ENCODE measurements around the gene CLEC7A. TPM values are rescaled to one million over a fixed set of nuclear protein-coding genes. Genes with fewer than 3 reads are reported as not detected.

The CLEC7A gene
- total RNA-seq, 2 experiments from 2014 or later, result not detected

DNA sequence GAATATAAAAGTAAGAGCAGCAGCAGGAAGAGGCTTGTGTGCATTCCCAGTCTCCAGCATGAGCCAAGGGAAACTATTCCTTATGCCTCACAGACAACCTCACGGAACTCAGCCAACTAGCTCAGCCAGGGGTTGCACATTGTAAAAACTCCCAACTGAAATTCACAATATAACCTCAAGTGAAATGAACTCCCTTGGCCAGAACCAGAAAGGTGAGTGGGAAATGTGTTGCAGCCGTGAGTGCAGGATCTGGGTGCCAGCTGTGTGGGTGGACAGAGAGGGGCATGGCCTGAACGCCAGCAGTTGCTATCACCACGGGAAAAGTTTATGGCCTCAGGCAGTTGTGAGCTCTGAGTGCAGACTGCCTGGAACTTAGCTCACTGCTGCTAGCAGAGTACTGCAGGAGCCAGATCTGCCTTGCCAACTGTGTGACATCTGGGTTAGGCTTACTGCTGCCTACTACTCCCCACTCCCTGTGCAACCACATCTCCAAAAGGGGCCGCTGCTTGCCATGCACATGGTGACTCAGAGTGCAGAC lies 28.9 kb downstream of the CLEC7A start:
- POLR2A ChIA-PET, result no interaction called here

DNA sequence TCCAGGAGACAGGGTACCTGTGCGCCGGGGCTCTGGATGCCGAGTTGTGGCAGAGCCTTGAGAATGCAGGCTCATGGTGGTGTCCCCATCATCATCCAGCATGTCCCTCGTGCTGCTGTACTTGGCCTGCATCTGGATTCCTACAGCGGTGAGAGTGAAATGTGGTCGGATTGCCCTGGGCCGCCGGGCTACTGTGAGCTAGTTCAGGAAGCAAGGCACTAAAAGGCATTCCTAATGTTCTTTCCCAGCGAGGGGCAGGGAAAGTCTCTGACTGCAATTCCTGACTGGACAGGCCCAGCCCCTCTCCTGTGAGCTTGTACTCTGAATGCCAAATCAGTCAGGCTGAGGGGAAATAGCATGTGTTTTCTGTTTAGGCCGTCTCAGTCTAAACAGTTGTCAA lies 31.2 kb downstream of the CLEC7A start, which contains the start of gene CLEC1A:
Gene CLEC1A, minus strand, starts transcription at position 195 of the 400 bp plus-strand sequence. Its CDS starts 63 bp downstream, at position 132.
- POLR2A ChIA-PET, result no interaction called here
- CTCF ChIA-PET, result no interaction called here

More for the DNA sequence above, 28.9 kb downstream of the CLEC7A start:
- CTCF ChIA-PET, result no interaction called here

DNA sequence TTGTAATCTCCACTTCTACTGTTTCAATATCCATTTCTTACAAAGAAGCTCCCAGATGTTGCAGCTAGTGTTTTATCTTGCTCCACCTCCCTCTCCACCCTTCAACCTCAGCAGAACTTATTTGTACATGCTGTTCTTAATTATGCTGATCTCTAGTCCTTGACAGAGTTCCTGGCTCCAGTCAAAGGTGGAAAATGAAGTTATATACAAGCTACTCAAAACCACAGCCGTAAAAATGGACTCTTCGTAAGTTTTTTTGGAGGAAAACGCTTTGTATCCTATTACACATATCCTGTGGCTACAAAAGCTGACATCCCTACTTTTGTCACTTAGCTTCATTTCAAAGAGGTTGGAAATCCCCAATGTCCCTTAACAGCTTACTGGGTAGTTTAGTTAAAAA lies 32.5 kb downstream of the CLEC7A start:
- POLR2A ChIA-PET, result no interaction called here
- CTCF ChIA-PET, result no interaction called here

DNA sequence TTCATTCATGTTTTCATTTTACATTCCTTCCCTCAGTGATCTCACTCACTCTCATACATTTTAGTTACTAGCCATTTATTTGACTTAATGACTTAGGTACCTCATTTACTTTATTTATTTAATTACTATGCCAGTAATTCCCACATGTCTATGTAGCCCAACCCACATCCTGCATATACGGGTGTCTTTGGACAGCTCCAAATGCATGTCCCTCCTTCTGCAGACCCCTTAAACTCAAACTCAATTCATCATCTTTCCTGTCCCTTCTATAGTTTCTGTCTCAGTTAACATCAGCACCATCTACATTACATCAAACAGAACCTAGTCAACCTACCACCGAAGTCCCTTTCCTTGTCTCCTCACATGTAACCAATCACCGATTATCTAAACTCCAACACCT lies 34.0 kb downstream of the CLEC7A start:
- ChIA-PET CTCF (no interaction called here), POLR2A (no interaction called here)

DNA sequence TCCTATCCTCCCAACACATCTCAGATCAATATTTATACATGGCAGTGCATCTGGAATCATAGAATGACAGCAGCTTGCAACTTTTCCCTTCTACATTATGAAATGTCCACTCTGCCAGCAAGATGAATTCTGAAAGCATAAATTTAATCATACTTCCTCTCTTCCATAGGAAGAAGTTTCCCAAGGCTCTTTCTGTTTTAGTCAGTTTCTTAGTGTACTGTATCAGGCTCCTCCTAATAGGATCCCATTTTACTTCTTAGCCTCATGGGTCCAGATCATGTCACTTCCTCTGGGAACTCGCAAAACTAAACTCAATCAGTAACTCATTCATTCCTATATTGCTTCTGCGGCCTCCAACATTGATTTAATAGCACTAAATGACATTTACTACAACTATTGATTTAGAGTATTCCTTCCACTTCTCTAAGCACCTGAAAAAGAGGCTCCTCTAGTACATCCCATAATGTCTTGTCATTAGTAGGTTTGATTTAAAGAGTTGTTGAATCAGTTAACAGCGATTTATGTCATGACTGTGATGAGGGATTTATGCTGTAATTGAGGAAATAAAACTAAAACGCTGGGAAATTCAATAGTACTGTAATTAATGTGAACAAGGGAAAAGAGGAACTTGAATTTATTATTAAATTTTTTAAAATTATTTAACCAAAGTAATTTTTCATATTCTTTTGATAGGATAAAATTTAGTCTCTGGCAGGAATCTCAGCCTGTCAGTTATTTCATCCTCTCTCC lies 35.2 kb downstream of the CLEC7A start:
- POLR2A ChIA-PET, result no interaction called here
- CTCF ChIA-PET, result no interaction called here

DNA sequence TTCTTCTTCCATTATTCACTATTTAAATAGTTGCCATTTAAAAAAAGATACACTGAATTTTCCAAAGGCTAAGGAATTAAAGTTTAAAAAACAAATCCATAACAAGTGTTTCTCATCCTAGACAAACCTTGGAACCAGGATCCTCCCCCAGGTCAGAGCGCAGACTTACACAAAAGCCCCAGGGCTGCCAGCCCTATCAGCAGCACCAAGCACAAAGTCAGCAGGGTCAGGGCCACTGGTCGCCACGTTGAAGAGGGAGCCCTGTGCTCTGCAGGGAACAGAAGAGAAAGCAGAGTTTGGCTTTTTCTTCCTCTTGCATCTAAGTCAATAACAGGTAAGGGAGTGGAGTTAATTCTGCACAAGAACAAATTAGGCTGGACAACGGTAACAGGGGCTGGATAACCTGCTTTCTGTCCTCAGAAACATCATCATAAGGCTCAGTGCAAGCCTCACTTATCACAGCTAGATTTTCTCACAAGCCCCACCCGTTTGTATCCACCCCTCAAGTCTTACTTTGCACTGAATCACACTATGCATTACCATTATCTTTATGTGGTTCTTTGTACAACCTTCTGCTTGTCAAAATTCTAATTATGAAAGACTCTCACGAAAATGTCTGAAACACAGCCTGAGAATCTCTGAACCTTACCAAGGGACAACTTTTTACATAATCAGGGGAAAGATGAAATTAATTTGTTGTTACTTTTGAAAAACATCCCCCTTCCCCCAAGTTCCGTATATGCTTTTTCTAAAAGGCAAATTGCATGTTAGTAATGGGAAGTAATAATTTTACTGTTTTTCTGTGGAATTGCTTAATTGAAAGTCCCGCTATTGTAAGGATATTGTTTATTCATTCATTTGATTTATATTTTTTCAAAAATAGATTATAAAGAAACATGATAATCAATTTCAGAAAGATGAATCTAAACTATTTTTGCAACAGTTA lies 40.8 kb downstream of the CLEC7A start:
- ChIA-PET POLR2A (no interaction called here), CTCF (no interaction called here)

DNA sequence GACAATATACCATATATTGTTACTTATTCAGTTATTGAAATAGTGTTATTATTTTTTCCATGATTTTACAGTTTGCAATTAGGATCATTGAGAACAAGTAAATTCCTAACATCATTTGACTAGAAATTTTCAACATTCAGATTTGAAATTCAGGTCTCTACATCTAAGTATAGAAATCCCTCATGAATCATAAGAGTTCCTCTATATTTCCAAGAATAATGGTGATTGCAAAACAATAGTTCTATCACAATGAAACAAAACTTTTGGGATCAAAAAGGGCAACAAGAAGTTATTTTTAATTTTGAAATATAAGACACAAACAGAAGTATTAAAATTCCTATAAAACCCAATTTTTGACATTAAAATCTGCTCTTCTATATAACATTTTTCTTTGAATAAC lies 42.0 kb downstream of the CLEC7A start:
- ChIA-PET CTCF (no interaction called here), POLR2A (no interaction called here)

DNA sequence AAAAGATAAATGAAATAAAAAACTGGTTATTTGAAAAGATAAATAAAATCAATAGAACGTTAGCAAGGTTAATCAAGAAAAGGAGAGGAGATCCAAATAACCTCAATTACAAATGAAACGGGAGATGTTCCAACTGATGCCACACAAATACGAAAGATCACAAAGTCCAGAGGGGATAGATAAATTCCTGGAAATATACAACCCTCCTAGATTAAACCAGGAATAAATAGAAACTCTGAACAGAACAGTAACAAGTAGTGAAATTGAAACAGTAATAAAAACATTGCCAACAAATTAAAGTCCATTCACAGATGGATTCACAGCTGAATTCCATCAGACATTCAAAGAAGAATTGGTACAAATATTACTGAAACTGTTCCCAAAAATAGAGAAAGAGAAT lies 43.6 kb downstream of the CLEC7A start:
- ChIA-PET POLR2A (no interaction called here), CTCF (no interaction called here)

DNA sequence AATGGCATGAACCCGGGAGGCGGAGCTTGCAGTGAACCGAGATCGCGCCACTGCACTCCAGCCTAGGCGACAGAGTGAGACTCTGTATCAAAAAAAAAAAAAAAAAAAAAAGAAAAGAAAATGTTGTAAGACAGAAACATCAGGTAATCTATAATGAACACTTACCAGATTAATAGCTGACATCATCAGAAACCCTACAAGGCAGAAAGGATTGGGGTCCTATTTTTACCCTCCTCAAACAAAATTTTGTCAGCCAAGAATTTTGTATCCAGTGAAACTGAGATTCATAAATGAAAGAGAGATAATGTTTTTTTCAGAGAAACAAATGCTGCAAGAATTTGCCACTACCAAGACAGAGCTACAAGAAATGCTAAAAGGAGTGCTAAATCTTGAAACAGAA lies 45.3 kb downstream of the CLEC7A start:
- ChIA-PET POLR2A (no interaction called here), CTCF (interaction anchor here (0.6 kb wide), 1 partner anchor 12 kb away, joined by 3 read pairs; no protein-coding TSS in a partner anchor)

DNA sequence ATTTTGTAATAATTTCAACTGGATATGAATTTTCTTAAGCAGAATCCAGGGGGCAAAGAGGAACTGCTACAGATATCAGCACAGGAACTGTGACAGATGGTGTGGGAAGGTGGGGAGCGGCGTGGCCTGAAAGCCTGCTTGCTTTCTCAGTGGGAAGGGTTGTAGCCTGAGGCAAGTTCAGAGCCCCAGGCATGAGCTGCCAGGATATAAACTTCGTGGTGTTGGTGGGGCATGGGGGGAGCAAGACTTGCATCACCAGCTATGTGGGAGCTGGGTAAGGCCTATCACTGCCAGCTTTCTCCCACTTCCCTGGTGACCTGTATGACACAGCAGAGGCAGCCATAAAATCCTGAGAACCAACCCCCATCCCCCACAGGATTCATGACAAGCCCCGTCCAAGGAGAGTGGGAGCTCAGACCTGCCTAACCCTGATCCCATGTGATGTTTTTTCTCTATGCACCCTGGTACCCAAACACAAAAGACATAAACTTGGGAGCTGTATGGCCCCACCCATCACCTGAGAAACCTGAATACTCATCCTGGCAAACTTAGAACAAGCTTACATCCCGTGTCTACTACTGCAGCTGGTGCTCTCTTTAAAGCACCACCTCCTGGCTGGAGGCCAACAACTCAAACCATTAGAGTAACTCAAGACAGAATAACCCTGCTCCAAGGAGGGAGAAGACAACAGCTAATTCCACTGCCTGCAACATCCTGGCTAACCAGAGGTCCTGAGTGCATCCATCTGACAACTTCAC lies 47.7 kb downstream of the CLEC7A start:
- CTCF ChIA-PET, result no interaction called here
- POLR2A ChIA-PET, result no interaction called here

DNA sequence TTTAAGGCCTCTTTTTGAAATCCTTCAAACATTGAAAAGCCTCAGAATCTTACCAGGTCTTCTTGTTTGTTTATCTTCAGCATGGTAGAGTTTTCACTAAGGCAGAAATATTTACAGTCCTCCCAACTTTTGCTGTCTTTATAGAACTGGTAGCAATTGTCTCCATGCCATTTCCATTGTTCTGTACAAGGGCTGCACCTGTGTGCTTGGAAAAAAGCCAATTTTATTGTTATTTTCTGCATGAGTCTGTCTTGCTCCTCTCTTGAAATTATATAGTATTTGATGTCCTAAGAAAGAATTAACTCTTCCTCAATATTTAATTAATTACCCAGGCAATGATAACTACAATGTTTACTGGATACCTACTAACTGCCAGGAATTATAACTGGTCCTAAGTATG lies 54.5 kb downstream of the CLEC7A start:
- ChIA-PET CTCF (no interaction called here), POLR2A (no interaction called here)

DNA sequence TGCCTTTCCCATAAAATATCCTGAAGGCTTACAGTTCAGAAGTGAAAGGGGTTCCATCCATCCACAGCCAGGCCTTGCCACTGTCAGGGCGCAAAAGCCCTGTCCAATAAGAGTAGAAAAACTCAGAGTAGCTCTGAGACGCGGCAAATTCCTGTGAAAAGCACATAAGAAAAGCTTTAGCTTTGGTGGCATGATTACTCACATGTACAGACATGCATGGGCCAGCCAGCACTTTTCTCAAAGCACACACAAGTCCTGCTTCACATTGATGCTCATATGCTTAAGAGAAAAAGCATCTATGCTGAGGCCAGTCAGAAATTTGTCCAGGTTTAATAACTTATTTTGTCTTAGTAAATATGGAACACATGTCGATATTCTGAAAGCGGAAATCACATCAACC lies 56.7 kb downstream of the CLEC7A start:
- POLR2A ChIA-PET, result no interaction called here
- CTCF ChIA-PET, result no interaction called here

DNA sequence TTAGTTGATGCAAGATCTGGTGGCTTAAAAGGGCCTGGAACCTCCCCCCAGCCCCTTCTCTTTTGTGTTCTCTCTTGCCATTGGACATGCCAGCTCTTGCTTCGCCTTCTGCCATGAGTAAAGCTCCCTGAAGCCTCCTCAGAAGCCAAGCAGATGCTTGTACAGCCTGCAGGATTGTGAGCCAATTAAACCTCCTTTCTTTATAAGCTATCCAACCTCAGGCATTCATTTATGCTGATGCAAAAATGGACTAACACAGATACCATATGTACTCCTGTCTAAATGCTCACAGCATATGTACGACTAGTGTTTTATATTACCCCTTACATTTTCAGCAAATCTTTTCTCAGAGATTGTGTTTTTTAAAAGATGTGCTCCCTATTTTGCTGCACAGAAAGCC lies 57.9 kb downstream of the CLEC7A start:
- ChIA-PET CTCF (no interaction called here), POLR2A (no interaction called here)

DNA sequence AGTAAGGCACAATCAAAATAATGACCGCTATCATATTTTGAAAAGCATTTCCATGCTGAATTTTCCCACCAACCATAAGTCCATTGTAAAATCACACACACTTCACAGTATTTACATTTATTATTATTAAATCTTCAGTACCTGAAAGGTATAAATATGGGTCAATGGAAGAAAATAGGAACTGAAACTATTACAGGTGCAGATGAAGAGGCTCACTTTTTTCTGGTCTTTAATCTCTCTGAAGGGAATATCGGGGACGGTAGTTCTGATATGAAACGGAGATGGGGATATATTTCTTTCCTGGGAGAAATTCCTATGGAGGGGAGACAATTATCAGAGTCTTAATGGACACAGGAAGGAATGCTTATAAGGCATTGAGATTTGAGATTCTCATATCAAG lies 59.6 kb downstream of the CLEC7A start:
- ChIA-PET POLR2A (no interaction called here), CTCF (no interaction called here)

DNA sequence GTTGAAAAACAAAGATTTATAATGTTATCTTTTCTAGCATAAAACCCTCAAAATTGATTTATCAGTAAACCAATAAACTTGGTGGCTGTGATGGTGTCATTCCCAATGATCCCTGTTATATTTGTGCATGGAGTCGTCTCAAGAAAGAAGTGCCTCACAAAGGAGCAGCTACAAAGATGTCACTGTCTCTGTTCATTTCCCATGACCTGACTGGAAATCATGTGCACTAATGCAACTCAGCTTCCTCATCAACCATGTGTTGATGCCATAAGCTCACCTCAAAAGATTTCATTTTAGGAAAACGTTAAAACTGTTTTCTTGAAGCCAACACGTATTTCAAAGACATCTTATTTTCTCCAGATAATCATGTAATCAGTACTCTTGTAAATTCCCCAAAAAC lies 60.0 kb downstream of the CLEC7A start:
- CTCF ChIA-PET, result no interaction called here
- POLR2A ChIA-PET, result no interaction called here

DNA sequence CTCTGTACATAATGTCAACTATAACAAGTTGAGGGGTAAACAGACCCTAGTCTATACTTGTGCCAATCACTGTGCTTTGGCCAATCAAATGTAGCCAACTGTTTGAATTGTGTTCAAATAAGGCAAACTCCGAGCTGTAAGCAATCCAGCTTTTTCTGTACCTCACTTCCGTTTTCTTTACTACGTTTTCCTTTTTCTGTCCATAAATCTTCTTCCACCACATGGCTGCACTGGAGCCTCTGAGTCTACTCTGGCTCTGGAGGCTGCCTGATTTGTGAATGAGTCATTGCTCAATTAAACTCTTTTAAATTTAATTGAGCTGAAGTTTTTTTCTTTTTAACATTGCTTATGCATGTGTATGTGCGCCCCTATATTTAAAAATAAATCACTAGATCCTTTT lies 60.9 kb downstream of the CLEC7A start:
- ChIA-PET POLR2A (no interaction called here), CTCF (no interaction called here)

DNA sequence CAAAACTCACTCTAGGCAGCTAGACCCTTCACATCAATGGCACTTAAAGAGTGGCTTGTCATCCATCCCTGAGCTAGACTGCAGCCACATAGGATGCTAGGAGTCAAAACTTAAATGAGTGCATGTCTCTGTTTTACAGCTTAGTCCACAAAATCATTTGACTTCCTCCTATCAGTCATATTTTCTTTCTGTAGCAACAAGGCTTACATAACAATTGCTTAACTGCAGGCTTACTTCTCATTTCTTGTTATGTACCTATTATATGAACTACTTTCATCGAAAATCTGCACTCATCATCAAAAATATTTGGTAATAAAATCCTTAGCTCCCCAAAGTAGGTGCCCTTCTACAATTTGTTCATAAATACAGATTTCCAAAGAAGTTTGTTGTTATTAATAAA lies 61.4 kb downstream of the CLEC7A start:
- POLR2A ChIA-PET, result no interaction called here

DNA sequence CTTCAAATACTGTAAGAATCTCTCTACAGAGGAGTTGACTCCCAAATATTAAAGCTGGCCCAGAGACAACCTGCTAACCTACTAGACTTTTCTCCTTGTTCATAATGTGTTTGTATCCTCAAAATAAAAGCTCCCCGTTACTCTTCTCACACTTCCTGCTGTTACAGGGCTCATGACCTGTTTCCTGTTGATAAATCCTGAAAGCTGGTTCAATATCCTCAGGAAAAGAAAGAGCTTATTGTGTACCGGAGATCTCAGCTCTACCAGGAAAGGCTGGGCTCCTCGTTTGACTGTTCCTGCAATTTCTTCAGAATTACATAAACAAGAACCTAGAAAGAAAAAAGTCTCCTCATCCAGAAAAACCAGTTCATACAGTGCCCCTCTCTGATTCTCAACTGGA lies 62.1 kb downstream of the CLEC7A start:
- CTCF ChIA-PET, result no interaction called here

More for the DNA sequence above, 61.4 kb downstream of the CLEC7A start:
- CTCF ChIA-PET, result no interaction called here

DNA sequence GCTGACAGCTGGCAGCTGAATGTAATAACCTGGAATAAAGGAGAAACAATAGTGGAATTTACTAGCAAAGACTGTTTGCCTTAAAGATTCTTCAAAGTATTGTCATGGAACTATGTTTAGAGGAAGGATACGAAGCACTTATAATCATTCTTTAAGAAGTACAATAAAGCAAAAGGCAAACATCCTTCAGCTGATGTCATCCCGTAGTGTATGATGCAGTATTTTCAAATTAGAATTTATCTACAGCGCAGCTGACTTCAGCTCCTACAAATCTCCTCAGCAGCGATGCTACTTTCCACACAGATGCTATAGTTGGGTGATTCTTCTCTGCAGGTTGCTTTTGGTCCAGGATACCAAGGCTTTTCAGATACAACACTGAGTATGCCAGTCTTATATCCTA lies 62.7 kb downstream of the CLEC7A start:
- ChIA-PET CTCF (no interaction called here), POLR2A (no interaction called here)

More for the DNA sequence above, 62.1 kb downstream of the CLEC7A start:
- POLR2A ChIA-PET, result no interaction called here
